Renal pelvis (tissue), 4 donors: ENCODE data around the gene CCDC92B. TPM values are rescaled to one million over a fixed set of nuclear protein-coding genes. Genes with fewer than 3 reads are reported as not detected.

Experiments used
- DNase-seq: peaks from one replicate; pipeline ENCODE4 v3.0.0-alpha.2; 2013
- polyA plus RNA-seq, 3 donors: library from polyadenylated mRNA; unstranded; fragments of 120-200 nt; gene quantifications; one replicate each; pipeline ENCODE4 v1.2.1, GENCODE V29; 2013; ENCODE audit not compliant: insufficient read length in 3 of 3

Gene CCDC92B
- polyA plus RNA-seq, 3 donors: 0.14 to 0.43 (median 0.27) TPM

DNA sequence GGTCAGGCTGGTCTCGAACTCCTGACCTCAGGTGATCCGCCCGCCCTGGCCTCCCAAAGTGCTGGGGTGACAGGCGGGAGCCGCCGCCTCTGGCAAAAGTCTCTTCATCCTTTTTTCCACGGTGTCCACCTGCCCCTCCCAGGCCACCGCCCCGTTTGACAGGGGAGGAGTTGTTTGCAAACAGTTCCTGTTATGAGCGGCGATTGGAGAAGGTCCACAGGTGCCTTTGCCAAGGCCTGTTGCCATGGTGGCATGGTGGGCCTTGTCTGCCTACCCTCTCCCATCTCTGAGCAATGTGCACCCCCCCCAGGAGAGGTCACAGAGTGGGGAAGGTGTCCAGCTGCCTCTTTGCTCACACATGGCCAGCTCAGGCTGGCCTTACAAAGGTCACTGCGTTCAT, 30.8 kb upstream of the CCDC92B start:
- DNase-seq: no peak

- DNase-seq: no peak
These were observed 30.1 kb upstream of the CCDC92B start for GRCh38 chr17:2779545-2779944.

GRCh38 chr17:2778489-2778888, 29.0 kb upstream of the CCDC92B start:
- no peak for DNase-seq

DNA sequence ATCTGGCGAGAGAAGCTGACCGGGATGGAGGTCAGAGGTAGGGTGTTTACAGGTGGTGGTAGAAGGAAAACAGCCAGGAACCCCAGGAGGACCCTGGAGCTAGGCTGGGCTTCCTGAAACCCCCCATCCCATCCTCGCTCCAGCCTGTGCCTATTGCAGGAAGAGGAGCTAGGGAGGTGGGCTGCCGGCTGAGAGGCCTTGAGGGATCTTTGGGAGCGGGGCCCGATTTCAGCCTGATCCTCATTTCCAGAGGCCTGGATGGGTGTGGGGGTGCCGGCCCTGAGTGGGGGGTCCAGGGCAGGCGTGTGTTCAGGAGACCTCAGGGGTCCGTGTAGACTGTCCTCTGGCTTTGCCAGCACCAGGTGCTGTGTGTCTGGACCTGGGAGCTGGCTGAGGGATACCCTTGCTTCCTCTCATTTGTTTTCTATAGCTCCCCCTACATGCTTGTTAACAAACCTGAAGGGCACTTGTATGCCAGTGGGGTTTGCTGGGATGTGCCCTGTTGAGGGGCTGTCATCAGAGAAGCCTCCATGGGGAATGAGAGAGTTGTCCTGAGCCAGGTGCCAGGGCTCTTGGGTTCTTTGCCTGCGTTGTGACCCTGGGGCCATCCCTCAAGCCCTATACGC, 27.9 kb upstream of the CCDC92B start:
- no peak for DNase-seq

DNA sequence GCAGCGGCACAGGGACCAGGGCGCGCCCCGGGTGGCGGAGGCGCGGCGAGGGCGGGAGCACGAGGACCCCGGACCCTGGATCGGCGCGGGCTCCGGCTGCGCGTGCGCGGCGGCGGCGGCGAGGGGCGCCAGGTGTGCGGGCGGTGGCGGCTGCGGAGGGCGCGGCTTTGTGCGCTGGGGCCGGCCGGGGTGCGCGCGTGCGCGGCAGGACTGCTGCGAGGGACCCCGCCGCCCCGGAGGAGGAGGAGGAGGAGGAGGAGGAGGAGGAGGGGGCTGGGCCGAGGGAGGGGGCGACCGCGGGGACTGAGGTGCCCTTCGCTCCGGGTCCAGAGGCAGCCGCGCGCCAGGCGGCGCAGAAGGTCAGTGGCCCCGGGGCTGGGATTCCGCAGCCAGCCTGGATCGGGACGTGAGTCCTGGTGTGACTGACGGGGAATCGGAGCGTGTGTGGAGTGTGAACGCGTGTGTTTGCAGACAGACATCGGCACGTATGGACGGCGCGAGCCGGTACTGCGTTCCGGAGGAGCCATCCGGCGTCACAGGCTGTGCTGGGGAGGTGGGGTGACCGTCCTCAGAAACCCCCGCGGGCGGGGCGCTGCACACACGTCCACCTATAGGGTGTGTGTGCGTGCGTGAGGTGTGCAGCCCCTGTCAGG, 27.3 kb upstream of the CCDC92B start:
- DNase-seq: peak; percentile 43

GRCh38 chr17:2775206-2775605, 25.8 kb upstream of the CCDC92B start:
- DNase-seq: no peak

GRCh38 chr17:2770129-2770528, 20.7 kb upstream of the CCDC92B start:
- no peak for DNase-seq

GRCh38 chr17:2758870-2759269, 9.4 kb upstream of the CCDC92B start:
- no peak for DNase-seq

GRCh38 chr17:2755891-2756724, 6.7 kb upstream of the CCDC92B start:
- no peak for DNase-seq

DNA sequence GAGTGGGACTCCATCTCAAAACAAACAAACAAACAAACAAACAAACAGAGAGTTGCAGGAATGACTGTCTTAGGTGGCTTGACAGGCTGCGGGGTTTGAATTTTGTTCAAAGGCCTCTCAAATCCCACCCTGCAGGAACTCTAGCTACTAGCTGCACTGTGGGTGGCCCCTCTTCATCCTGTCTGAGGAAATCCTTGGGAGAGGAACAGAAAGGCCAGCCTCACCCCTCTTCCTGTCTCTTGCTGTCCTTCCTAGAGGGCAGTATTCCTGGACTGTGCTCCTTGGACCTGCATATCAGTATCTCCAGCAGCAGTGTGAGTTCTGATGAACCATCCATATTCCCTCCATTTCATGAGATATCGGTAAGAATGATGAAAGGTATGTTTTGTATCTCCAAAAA, 2.0 kb upstream of the CCDC92B start:
- no peak for DNase-seq

- no peak for DNase-seq
These were observed 1.3 kb upstream of the CCDC92B start for GRCh38 chr17:2750721-2751120.

DNA sequence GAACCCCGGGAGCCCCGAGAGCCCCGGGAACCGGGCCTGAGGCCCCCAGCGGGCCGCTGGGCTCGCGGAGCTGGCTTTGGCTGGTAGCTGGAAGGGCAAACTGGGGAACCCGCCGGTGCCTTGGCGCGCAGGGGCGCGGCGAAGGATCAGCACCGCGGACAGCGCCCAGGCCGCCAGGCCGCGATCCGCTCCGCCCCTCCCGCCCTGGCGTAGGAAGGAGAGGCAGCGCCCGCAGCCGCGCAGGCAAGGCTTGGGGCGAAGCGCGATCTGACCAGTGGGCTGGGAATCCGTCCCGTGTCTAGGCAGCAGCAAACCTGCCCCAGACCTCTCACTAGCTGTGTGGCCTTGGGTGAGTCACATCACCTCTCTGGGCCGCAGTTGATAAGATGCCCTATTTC, 331 bp upstream of the CCDC92B start:
- DNase-seq: peak; percentile 73

DNA sequence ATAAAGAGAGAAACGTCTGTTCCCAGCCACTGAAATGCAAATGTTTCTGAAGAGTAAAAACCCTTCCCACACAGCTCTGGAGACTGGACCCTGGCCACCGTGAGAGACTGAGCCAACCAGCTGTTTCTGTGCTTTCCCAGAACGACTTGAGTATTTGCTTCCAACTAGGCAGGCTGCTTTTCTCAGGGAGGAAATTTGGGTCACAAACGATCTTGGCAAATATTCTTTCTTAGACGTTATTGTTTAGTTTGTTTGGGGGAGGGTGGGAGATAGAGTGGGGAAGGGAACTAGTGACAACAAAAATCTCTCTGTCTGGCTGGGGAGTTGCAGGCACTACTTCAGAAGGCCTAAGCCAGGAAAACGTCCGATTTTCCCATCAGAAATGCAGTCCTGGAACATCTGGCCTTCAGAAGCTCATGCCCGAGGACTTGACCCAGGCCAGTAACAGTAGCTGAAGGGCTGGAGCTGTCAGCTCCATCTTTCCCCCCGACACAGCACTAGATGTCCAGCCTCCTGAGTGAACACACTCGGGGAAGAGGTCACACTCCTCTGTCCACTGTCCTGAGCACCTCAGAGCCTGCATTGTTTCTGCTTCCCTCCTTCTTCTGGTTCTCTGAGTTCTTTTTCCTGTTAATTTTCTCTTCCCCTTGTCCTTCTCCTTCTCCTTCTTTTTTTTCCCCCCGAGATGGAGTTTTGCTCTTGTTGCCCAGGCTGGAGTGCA, 4.0 kb downstream of the CCDC92B start:
- no peak for DNase-seq

GRCh38 chr17:2737693-2738092, 11.8 kb downstream of the CCDC92B start:
- no peak for DNase-seq

GRCh38 chr17:2736956-2737355, 12.5 kb downstream of the CCDC92B start:
- no peak for DNase-seq

GRCh38 chr17:2735896-2736295, 13.6 kb downstream of the CCDC92B start:
- no peak for DNase-seq

DNA sequence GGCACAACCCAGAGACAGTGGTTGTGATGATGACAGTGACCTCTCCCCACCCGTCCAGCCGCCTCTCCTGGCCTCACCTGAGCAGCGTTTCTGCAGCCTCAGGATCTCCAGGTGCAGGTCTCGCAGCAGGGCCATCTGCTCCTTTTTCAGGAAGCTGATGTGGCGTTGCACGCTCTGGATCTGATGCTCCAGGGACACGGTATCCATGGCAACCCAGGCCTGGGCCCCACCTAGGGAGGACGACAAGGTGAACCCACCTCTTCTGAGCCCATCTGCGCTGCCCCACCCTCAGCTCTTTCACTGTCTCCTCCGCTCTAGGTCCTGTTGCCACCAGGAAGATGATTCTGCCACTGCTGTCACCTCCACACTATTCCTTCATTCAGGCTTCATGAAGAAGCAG, 14.5 kb downstream of the CCDC92B start:
- DNase-seq: no peak

DNA sequence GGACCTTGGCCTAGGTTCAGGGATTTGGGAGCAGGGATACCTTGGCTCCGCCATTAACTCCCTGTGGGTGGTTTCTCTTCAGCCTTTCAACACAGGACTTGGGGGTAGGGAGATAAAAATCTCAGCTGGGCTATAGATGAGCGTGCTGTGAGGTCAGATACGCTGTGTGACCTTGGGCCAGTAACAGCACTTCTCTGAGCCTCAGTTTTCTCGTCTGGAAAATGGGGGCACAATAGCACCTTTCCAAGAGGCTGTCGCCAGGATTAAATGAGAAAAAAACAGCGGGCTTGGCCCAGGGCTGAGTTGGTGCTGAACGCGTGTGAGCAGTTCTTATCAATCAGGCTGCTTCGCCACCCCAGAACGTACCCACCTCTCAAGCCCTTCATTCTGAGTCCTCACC, 17.6 kb downstream of the CCDC92B start:
- no peak for DNase-seq

- DNase-seq: no peak
These were observed 18.6 kb downstream of the CCDC92B start for GRCh38 chr17:2730764-2731353.

DNA sequence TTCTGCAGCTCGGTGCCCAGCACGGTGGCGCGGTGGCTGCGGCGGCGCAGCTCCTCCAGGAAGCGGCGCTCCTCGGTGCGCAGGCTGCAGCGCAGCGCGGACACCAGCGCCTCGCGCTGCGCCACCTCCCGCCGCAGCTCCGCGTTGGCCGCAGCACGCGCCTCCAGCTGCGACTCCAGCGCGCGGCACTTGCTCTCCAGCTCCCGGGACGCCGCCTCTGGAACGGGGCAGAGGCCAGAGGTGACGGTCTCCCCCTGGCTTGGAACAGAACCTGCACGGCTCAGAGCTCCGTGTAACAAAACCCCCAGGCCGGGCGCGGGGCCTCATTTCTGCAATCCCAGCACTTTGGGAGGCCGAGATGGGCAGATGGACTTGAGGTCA, 24.7 kb downstream of the CCDC92B start:
- no peak for DNase-seq

DNA sequence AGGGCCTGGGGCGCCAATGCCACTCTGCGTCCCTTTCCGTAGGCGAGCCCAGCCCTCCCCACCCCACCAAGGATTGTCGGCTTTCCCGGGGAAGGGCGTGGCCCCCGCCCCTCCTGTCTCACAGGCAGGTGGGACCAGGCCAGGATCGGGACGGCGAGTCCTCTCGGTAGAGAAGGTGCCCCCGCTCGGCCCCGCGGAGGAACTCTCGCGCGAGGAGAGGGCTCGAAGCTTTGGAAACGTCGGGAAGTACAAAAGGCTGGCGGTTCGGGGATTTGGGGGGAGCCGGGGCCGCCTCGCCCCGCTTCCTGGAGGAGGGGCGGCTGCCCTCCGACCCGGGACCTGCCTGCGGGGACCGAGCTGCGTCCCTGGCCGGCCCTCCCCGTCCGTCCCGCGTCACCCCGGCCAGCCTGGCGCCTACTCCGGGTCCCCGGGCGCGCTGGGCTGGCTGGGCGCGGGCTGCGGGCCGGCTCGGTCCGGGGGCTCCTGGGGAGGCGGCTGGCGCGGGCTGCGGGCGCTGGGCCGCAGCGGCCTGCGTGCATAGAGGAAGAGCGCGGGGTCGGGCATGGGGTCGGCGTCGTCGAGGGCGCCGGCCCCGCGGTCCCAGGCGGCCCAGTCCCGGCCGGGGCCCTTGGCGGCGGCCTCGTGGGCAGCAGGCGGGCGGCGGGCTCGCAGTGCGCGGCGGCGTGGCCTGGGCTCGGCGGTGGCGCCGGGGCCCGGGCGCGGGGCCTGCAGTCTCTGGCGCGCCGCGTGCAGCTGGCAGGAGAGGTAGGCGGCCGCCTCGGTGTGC, 25.3 kb downstream of the CCDC92B start:
- DNase-seq: no peak
